K562 (cell line): ENCODE data around the gene B4GALT1. TPM values are rescaled to one million over a fixed set of nuclear protein-coding genes. Genes with fewer than 3 reads are reported as not detected.

Experiments used
- ATAC-seq: fragments of 200-7000 bp; cut with Tn5 transposase; 3 replicates; pipeline ENCODE4 v1.9.1; 2020; ENCODE audit warnings: moderate library complexity
- BruUV-seq: library from RNA; stranded (reverse); fragments of 400-500 nt; replicated peaks from 2 replicates; lab custom pipeline; 2021; lab: Mats Ljungman, UMichigan
- CTCF ChIA-PET: fragments of 300-600 bp; formaldehyde crosslinking; extraction: SDS; loops from one replicate; lab custom pipeline; 2021; ENCODE audit warnings: low intra/inter-chr PET ratio; lab: Yijun Ruan, JAX
- POLR2A ChIA-PET: fragments of 300-600, 350-650 bp; sonication (Branson Sonifier 250); formaldehyde crosslinking; extraction: SDS; loops from one replicate; lab custom pipeline; 2021; ENCODE audit warnings: antibody characterized with exemption, inconsistent platforms; lab: Yijun Ruan, JAX
- DNase-seq, 4 experiments: peaks; one replicate each; pipeline versions ENCODE4 v3.0.0 to v3.0.0-alpha.2; 2011 to 2018; ENCODE audit warnings: low spot score in 3 of 4, mixed read lengths in 3 of 4; ENCODE audit errors: extremely low read depth in 1 of 4
- FAIRE-seq: peaks from 2 replicates; lab custom pipeline; 2011; peaks lifted over from hg19 to GRCh38; lab: Jason Lieb, UNC
- H2AFZ ChIP-seq: 2 replicates; pipeline ENCODE4 v1.6.0; 2011; ENCODE audit warnings: low read depth, low read length, control low read depth, inconsistent platforms
- H3K27ac ChIP-seq: fragments of 200-600 bp; 3 replicates; pipeline ENCODE4 v1.8.0; 2011; ENCODE audit warnings: low read depth, mild to moderate bottlenecking, control low read depth, inconsistent platforms, low read length, moderate library complexity, mixed read lengths; ENCODE audit errors: extremely low read depth
- H3K27me3 ChIP-seq, 2 experiments: fragments of 300-600 bp in 1 of 2; 2 replicates in 1 of 2; 3 replicates in 1 of 2; pipeline versions ENCODE4 v1.6.0 to v1.8.0; 2011; ENCODE audit warnings: inconsistent platforms in 2 of 2, low read length in 2 of 2, mild to moderate bottlenecking in 1 of 2, mixed read lengths in 1 of 2, moderate library complexity in 1 of 2; ENCODE audit not compliant: control insufficient read depth in 2 of 2, insufficient read depth in 2 of 2
- H3K36me3 ChIP-seq: fragments of 300-600 bp; 3 replicates; pipeline ENCODE4 v1.8.0; 2011; ENCODE audit warnings: mild to moderate bottlenecking, low read length, inconsistent platforms; ENCODE audit not compliant: control insufficient read depth, insufficient read depth
- H3K4me1 ChIP-seq, 2 experiments: fragments of 200-600 bp in 1 of 2; replicated peaks in 1 of 2; 2 replicates in 1 of 2; 3 replicates in 1 of 2; pipeline versions ENCODE4 v1.5.1 to v1.8.0; 2011; ENCODE audit warnings: inconsistent platforms in 2 of 2, low read length in 2 of 2, mild to moderate bottlenecking in 1 of 2, mixed read lengths in 1 of 2, moderate library complexity in 1 of 2; ENCODE audit not compliant: control insufficient read depth in 2 of 2, insufficient read depth in 2 of 2
- H3K4me2 ChIP-seq: 2 replicates; pipeline ENCODE4 v1.6.1; 2011; ENCODE audit warnings: low read length, control low read depth, inconsistent platforms, mixed read lengths; ENCODE audit not compliant: insufficient read depth
- H3K4me3 ChIP-seq: fragments of 200-600 bp; sonication (generic), shearing (Covaris generic); 2 replicates; pipeline ENCODE4 v1.5.1; 2016; ENCODE audit warnings: control low read depth, inconsistent platforms
- H3K79me2 ChIP-seq: fragments of 200-600 bp; 3 replicates; pipeline ENCODE4 v1.8.0; 2011; ENCODE audit warnings: low read length, inconsistent platforms; ENCODE audit not compliant: control insufficient read depth, insufficient read depth
- H3K9ac ChIP-seq, 2 experiments: 2 replicates each; pipeline versions ENCODE4 v1.6.0 to v1.6.1; 2011; ENCODE audit warnings: low read depth in 2 of 2, low read length in 2 of 2, control low read depth in 1 of 2, inconsistent platforms in 1 of 2, mild to moderate bottlenecking in 1 of 2, mixed read lengths in 1 of 2; ENCODE audit not compliant: insufficient read depth in 1 of 2
- H3K9me1 ChIP-seq: one replicate; pipeline ENCODE4 v1.6.0; 2011; ENCODE audit warnings: inconsistent platforms, mild to moderate bottlenecking, low read length, moderate library complexity; ENCODE audit not compliant: control insufficient read depth, insufficient read depth
- H3K9me3 ChIP-seq: replicated peaks from 2 replicates; pipeline ENCODE4 v1.5.1; 2011; ENCODE audit warnings: low read depth, low read length, inconsistent platforms; ENCODE audit not compliant: control insufficient read depth, insufficient read depth
- H4K20me1 ChIP-seq: replicated peaks from 2 replicates; pipeline ENCODE4 v1.6.1; 2011; ENCODE audit warnings: low read length, inconsistent platforms, mixed read lengths; ENCODE audit not compliant: control insufficient read depth, insufficient read depth
- CBFA2T3 ChIP-seq: fragments of 450-650 bp; IDR thresholded peaks from 2 replicates; pipeline ENCODE4 v1.6.1; 2017
- LCOR ChIP-seq: sonication (generic); formaldehyde crosslinking; IDR thresholded peaks from 2 replicates; pipeline ENCODE4 v1.8.0; 2022; ENCODE audit warnings: mild to moderate bottlenecking, missing genetic modification reagents
- NR4A1 ChIP-seq, 2 experiments: fragments of 250-450 bp in 1 of 2; fragments of 450-650 bp in 1 of 2; sonication (Bioruptor Pico) in 1 of 2; IDR thresholded peaks; 2 replicates each; pipeline versions ENCODE4 v1.4.0 to v1.6.1; 2016 to 2020; ENCODE audit warnings: mild to moderate bottlenecking in 2 of 2, missing compliant biosample characterization in 1 of 2, missing genetic modification characterization in 1 of 2, moderate library complexity in 1 of 2
- WHSC1 ChIP-seq: IDR thresholded peaks from one replicate; pipeline ENCODE4 v1.6.1; 2012; ENCODE audit warnings: low read length, control low read depth, inconsistent platforms
- ZNF408 ChIP-seq: fragments of 250-450 bp; sonication (Bioruptor Pico); IDR thresholded peaks from 2 replicates; pipeline ENCODE4 v1.4.0; 2020; ENCODE audit warnings: low read depth, mild to moderate bottlenecking, moderate library complexity
- ZNF695 ChIP-seq: fragments of 450-650 bp; formaldehyde crosslinking; IDR thresholded peaks from 2 replicates; pipeline ENCODE4 v1.4.0; 2020; ENCODE audit warnings: mild to moderate bottlenecking, moderate library complexity
- WGBS: fragments of 100-300 bp; shearing (Covaris generic); methylation state at CpG from one replicate; pipeline ENCODE4 v1.1.6; 2016; ENCODE audit warnings: low coverage, mixed read lengths; ENCODE audit not compliant: insufficient coverage; ENCODE audit errors: missing lambda C conversion rate; 5-methylcytosine and 5-hydroxymethylcytosine counted together
- in situ Hi-C: fragments of 300-500 bp; cut with MboI; formaldehyde crosslinking; loops from 4 replicates; pipeline ENCODE4 v1.15.0; 2018; ENCODE audit warnings: inconsistent platforms, mixed read lengths
- intact Hi-C: fragments of 100-400 bp; cut with micrococcal nuclease; formaldehyde crosslinking; loops from 2 replicates; pipeline ENCODE4 v1.14.2; 2022
- polyA plus RNA-seq, 8 experiments: library from polyadenylated mRNA; depleted of rRNA in 4 of 8; stranded (reverse) in 5 of 8; unstranded in 3 of 8; fragments of >200 nt; fragmentation: Nextera tagmentation in 2 of 8; fragmentation: Illumina TruSeq in 1 of 8; extraction: Ambion mirVana in 2 of 8; extraction: Trizol in 1 of 8; gene quantifications; 2 replicates each; pipeline versions ENCODE4 v1.2.1 to v1.2.3, GENCODE V29; 2011 to 2014; ENCODE audit warnings: inconsistent platforms in 1 of 8, missing spikeins in 1 of 8
- total RNA-seq, 7 experiments: library from RNA; depleted of rRNA in 6 of 7; stranded (reverse); fragments of >200 nt in 6 of 7; fragmentation: Illumina TruSeq in 2 of 7; extraction: Trizol in 2 of 7; gene quantifications; 2 replicates each; pipeline versions ENCODE4 v1.2.1 to v1.2.3, GENCODE V29; 2011 to 2021; ENCODE audit warnings: low replicate concordance in 1 of 7
- TF ChIP-seq, protein P1 (sequence below): fragments of 250-450 bp; sonication (Bioruptor Pico); IDR thresholded peaks from 2 replicates; pipeline ENCODE4 v1.4.0; 2020

B4GALT1 gene
- total and polyA plus RNA-seq, 9 of the 15 experiments (the other 6 are each of a cell fraction or from before 2014, with no cell fraction given): 4.1 to 26.8 (median 7.1) TPM

DNA sequence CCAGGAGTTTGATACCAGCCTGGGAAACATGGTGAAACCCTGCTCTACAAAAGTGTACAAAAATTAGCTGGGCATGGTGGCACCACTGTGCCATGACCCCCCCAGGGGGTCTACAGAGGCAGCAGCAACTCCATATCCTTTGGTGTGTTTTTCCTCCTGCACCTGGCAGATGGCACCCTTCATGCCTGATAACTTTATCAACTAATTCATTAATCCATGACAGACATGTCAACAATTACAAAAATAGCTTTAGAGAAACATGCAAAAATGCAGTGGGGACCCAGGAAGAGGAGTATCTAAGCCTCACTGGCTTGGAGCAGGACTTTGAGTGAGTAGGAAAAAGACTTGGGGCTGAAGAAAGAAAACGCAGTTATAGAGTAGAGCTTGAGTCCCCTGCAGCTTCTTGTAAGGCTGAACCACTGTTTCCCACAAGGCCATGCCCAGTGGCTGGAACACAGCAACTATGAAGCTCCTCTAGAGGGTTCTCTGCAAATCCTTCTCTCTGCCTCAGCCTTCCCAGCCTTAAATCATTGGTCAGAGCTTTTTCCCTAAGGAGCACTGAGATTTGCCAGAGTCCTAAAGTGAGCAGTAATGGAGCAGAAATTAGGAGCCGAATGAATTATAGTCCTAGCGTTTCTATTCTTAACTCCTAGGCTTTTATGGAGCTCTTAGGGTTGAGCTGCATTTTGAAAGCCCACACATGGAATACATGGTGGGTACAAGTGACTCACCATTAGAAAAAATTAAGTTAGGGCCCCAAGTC, 25.5 kb upstream of the B4GALT1 start:
- H4K20me1 ChIP-seq: no peaks in the 10 kb centered on the region
- WGBS: 4% methylated on average over 3 of the region's 3 CpGs
- H3K4me3 ChIP-seq: no peak overlapping the region
- no peak overlapping the region for H3K27ac ChIP-seq
- H3K27me3 ChIP-seq: no peaks in the 10 kb centered on the region
- FAIRE-seq (no peak), ATAC-seq (no peak), DNase-seq (no peak)
- no peak overlapping the region for H3K4me2 ChIP-seq
- no TSS peak for BruUV-seq
- intact Hi-C loops: no loop called here
- H3K9me1 ChIP-seq: no peaks in the 10 kb centered on the region
- ChIA-PET POLR2A (no interaction called here), CTCF (no interaction called here)
- no peak overlapping the region for H2AFZ ChIP-seq
- H3K79me2 ChIP-seq: no peaks in the 10 kb centered on the region
- no peaks in the 10 kb centered on the region; a peak in 1 of 5 replicates for H3K4me1 ChIP-seq
- H3K9ac ChIP-seq: no peak overlapping the region
- no peaks in the 10 kb centered on the region for H3K36me3 ChIP-seq
- in situ Hi-C loops: no loop called here
- H3K9me3 ChIP-seq: no peaks in the 10 kb centered on the region
- TF ChIP-seq ZNF408 (CRISPR knock-in tag): no peak
- no peak for TF ChIP-seq NR4A1 (CRISPR knock-in tag; IDR thresholded peaks at IDR 0.05)
- TF ChIP-seq NR4A1 (tag; IDR thresholded peaks at IDR 0.05): no peak
- no peak for TF ChIP-seq WHSC1
- TF ChIP-seq, protein P1, sequence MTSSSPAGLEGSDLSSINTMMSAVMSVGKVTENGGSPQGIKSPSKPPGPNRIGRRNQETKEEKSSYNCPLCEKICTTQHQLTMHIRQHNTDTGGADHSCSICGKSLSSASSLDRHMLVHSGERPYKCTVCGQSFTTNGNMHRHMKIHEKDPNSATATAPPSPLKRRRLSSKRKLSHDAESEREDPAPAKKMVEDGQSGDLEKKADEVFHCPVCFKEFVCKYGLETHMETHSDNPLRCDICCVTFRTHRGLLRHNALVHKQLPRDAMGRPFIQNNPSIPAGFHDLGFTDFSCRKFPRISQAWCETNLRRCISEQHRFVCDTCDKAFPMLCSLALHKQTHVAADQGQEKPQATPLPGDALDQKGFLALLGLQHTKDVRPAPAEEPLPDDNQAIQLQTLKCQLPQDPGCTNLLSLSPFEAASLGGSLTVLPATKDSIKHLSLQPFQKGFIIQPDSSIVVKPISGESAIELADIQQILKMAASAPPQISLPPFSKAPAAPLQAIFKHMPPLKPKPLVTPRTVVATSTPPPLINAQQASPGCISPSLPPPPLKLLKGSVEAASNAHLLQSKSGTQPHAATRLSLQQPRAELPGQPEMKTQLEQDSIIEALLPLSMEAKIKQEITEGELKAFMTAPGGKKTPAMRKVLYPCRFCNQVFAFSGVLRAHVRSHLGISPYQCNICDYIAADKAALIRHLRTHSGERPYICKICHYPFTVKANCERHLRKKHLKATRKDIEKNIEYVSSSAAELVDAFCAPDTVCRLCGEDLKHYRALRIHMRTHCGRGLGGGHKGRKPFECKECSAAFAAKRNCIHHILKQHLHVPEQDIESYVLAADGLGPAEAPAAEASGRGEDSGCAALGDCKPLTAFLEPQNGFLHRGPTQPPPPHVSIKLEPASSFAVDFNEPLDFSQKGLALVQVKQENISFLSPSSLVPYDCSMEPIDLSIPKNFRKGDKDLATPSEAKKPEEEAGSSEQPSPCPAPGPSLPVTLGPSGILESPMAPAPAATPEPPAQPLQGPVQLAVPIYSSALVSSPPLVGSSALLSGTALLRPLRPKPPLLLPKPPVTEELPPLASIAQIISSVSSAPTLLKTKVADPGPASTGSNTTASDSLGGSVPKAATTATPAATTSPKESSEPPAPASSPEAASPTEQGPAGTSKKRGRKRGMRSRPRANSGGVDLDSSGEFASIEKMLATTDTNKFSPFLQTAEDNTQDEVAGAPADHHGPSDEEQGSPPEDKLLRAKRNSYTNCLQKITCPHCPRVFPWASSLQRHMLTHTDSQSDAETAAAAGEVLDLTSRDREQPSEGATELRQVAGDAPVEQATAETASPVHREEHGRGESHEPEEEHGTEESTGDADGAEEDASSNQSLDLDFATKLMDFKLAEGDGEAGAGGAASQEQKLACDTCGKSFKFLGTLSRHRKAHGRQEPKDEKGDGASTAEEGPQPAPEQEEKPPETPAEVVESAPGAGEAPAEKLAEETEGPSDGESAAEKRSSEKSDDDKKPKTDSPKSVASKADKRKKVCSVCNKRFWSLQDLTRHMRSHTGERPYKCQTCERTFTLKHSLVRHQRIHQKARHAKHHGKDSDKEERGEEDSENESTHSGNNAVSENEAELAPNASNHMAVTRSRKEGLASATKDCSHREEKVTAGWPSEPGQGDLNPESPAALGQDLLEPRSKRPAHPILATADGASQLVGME: no peak
- TF ChIP-seq CBFA2T3: no peak
- TF ChIP-seq ZNF695 (CRISPR knock-in tag): no peak
- no peak for TF ChIP-seq LCOR (CRISPR knock-in tag)
